Mesendoderm (in vitro differentiated cells): ENCODE results near the gene NRXN3.

Experiments
- DNase-seq: peaks from one replicate; pipeline ENCODE4 v3.0.0; 2013
- H2AK5ac ChIP-seq: 2 replicates; pipeline ENCODE4 v1.6.1; 2013; ENCODE audit warnings: low read length, inconsistent platforms
- H2BK120ac ChIP-seq: 2 replicates; pipeline ENCODE4 v1.6.1; 2013; ENCODE audit warnings: low read depth, mild to moderate bottlenecking, low read length, moderate library complexity, mixed read lengths
- H2BK15ac ChIP-seq: replicated peaks from 2 replicates; pipeline ENCODE4 v1.6.1; 2013; ENCODE audit warnings: low read depth, mild to moderate bottlenecking, moderate library complexity
- H2BK5ac ChIP-seq: 2 replicates; pipeline ENCODE4 v1.6.1; 2013; ENCODE audit warnings: low read length, inconsistent platforms
- H3K18ac ChIP-seq: 2 replicates; pipeline ENCODE4 v1.6.1; 2013; ENCODE audit warnings: mild to moderate bottlenecking, low read length, mixed read lengths
- H3K23ac ChIP-seq: one replicate; pipeline ENCODE4 v1.6.1; 2013; ENCODE audit warnings: low read length
- H3K27ac ChIP-seq: 2 replicates; pipeline ENCODE4 v1.5.1; 2013; ENCODE audit warnings: low read depth, mild to moderate bottlenecking, inconsistent platforms, low read length, moderate library complexity
- H3K27me3 ChIP-seq: 2 replicates; pipeline ENCODE4 v1.6.1; 2013; ENCODE audit warnings: low read length, control low read depth, mild to moderate bottlenecking, inconsistent platforms; ENCODE audit not compliant: insufficient read depth, poor library complexity
- H3K36me3 ChIP-seq: 2 replicates; pipeline ENCODE4 v1.6.1; 2013; ENCODE audit warnings: low read length, inconsistent platforms; ENCODE audit not compliant: control insufficient read depth, insufficient read depth
- H3K4ac ChIP-seq: one replicate; pipeline ENCODE4 v1.6.1; 2013; ENCODE audit warnings: low read depth, mild to moderate bottlenecking, low read length, moderate library complexity
- H3K4me1 ChIP-seq: 2 replicates; pipeline ENCODE4 v1.6.1; 2013; ENCODE audit warnings: low read depth, low read length, inconsistent platforms; ENCODE audit not compliant: control insufficient read depth
- H3K4me2 ChIP-seq: 2 replicates; pipeline ENCODE4 v1.6.1; 2013; ENCODE audit warnings: low read length
- H3K4me3 ChIP-seq: 2 replicates; pipeline ENCODE4 v1.5.1; 2013; ENCODE audit warnings: mild to moderate bottlenecking, low read length
- H3K56ac ChIP-seq: one replicate; pipeline ENCODE4 v1.6.1; 2013; ENCODE audit warnings: low read length
- H3K79me1 ChIP-seq: 2 replicates; pipeline ENCODE4 v1.6.1; 2013; ENCODE audit warnings: low read length, inconsistent platforms
- H3K79me2 ChIP-seq: 2 replicates; pipeline ENCODE4 v1.6.1; 2013; ENCODE audit warnings: mild to moderate bottlenecking, low read length; ENCODE audit not compliant: control insufficient read depth, insufficient read depth
- H3K9ac ChIP-seq: 2 replicates; pipeline ENCODE4 v1.6.1; 2013; ENCODE audit warnings: low read length, inconsistent platforms
- H4K5ac ChIP-seq: one replicate; pipeline ENCODE4 v1.6.1; 2013; ENCODE audit warnings: low read length
- H4K8ac ChIP-seq: one replicate; pipeline ENCODE4 v1.6.1; 2013; ENCODE audit warnings: low read depth, mild to moderate bottlenecking, control low read depth, low read length, moderate library complexity
- WGBS: extraction: QIAGEN DNeasy Blood & Tissue Kit; methylation state at CpG from one replicate; pipeline ENCODE4 v1.1.7; 2013; ENCODE audit warnings: low lambda C conversion rate, missing lambda C conversion rate; ENCODE audit not compliant: insufficient coverage; ENCODE audit errors: extremely low coverage; 5-methylcytosine and 5-hydroxymethylcytosine counted together

NRXN3 gene

GRCh38 chr14:78314484-78314883 is 144.3 kb downstream of the NRXN3 start:
- H4K8ac ChIP-seq = no peak overlapping the region
- H2BK5ac ChIP-seq = no peak overlapping the region
- H2BK120ac ChIP-seq = no peak overlapping the region
- DNase-seq = no peak
- H4K5ac ChIP-seq = no peak overlapping the region
- H3K23ac ChIP-seq = no peak overlapping the region
- no peak overlapping the region for H2AK5ac ChIP-seq
- no peak overlapping the region for H3K4me2 ChIP-seq
- WGBS = no CpG with 5 or more reads among the region's 4 CpGs
- H2BK15ac ChIP-seq = no peak overlapping the region
- H3K79me1 ChIP-seq = no peaks in the 10 kb centered on the region
- no peak overlapping the region for H3K27ac ChIP-seq
- H3K9ac ChIP-seq = no peak overlapping the region
- H3K79me2 ChIP-seq = no peaks in the 10 kb centered on the region
- no peak overlapping the region for H3K4ac ChIP-seq
- H3K56ac ChIP-seq = peak overlapping the region; percentile 44
- H3K4me3 ChIP-seq = no peak overlapping the region
- H3K36me3 ChIP-seq = no peaks in the 10 kb centered on the region
- H3K27me3 ChIP-seq = no peaks in the 10 kb centered on the region
- peaks cover 24% of the 10 kb centered on the region for H3K4me1 ChIP-seq
- peak overlapping the region; percentile 1 for H3K18ac ChIP-seq

- no peak overlapping the region for H3K4me2 ChIP-seq
- H2BK120ac ChIP-seq = no peak overlapping the region
- peak; percentile 67 for DNase-seq
- H3K27me3 ChIP-seq = no peaks in the 10 kb centered on the region
- no peak overlapping the region for H3K56ac ChIP-seq
- no CpG with 5 or more reads among the region's 1 CpG for WGBS
- no peak overlapping the region for H3K9ac ChIP-seq
- H3K4me3 ChIP-seq = no peak overlapping the region
- no peaks in the 10 kb centered on the region for H3K36me3 ChIP-seq
- peak overlapping the region; percentile 12 for H3K18ac ChIP-seq
- no peak overlapping the region for H4K5ac ChIP-seq
- H2BK5ac ChIP-seq = peak overlapping the region; percentile 81
- no peak overlapping the region for H4K8ac ChIP-seq
- no peak overlapping the region for H3K23ac ChIP-seq
- H3K79me2 ChIP-seq = no peaks in the 10 kb centered on the region
- H2BK15ac ChIP-seq = no peak overlapping the region
- no peak overlapping the region for H3K4ac ChIP-seq
- no peak overlapping the region for H3K27ac ChIP-seq
- no peak overlapping the region for H2AK5ac ChIP-seq
- H3K79me1 ChIP-seq = no peaks in the 10 kb centered on the region
- peaks cover 30% of the 10 kb centered on the region for H3K4me1 ChIP-seq
Observed at GRCh38 chr14:78316052-78316451, 145.9 kb downstream of the NRXN3 start.

- H3K27me3 ChIP-seq = no peaks in the 10 kb centered on the region
- no CpG with 5 or more reads among the region's 3 CpGs for WGBS
- H3K18ac ChIP-seq = peak overlapping the region; percentile 12
- H2BK15ac ChIP-seq = no peak overlapping the region
- H3K9ac ChIP-seq = no peak overlapping the region
- H2BK120ac ChIP-seq = peak overlapping the region; percentile 20
- no peaks in the 10 kb centered on the region for H3K79me1 ChIP-seq
- no peak overlapping the region for H4K8ac ChIP-seq
- H2AK5ac ChIP-seq = peak overlapping the region; percentile 96
- no peak overlapping the region for H3K4me2 ChIP-seq
- no peak for DNase-seq
- peak overlapping the region; percentile 72 for H3K27ac ChIP-seq
- H2BK5ac ChIP-seq = peak overlapping the region; percentile 81
- no peak overlapping the region for H3K23ac ChIP-seq
- no peaks in the 10 kb centered on the region for H3K36me3 ChIP-seq
- H3K4me1 ChIP-seq = peaks cover 30% of the 10 kb centered on the region
- H3K4ac ChIP-seq = peak overlapping the region; percentile 20
- H4K5ac ChIP-seq = no peak overlapping the region
- no peak overlapping the region for H3K4me3 ChIP-seq
- peak overlapping the region; percentile 62 for H3K56ac ChIP-seq
- H3K79me2 ChIP-seq = no peaks in the 10 kb centered on the region
Observed at GRCh38 chr14:78316786-78317185, 146.6 kb downstream of the NRXN3 start.

GRCh38 chr14:78319406-78319805 is 149.2 kb downstream of the NRXN3 start:
- Histone ChIP-seq H3K79me2 (no peaks in the 10 kb centered on the region), H3K27me3 (no peaks in the 10 kb centered on the region), H3K18ac (peak overlapping the region; percentile 64), H2BK15ac (no peak overlapping the region), H3K4me3 (no peak overlapping the region), H3K23ac (no peak overlapping the region), H3K79me1 (no peaks in the 10 kb centered on the region), H3K4me2 (no peak overlapping the region), H3K4me1 (peaks cover 26% of the 10 kb centered on the region), H2BK120ac (peak overlapping the region; percentile 65), H2BK5ac (peak overlapping the region; percentile 55), H3K56ac (peak overlapping the region; percentile 57), H3K9ac (no peak overlapping the region), H3K27ac (no peak overlapping the region), H3K36me3 (no peaks in the 10 kb centered on the region), H4K8ac (no peak overlapping the region), H3K4ac (no peak overlapping the region), H2AK5ac (no peak overlapping the region), H4K5ac (no peak overlapping the region)
- no CpG with 5 or more reads among the region's 2 CpGs for WGBS
- DNase-seq = no peak

- peak; percentile 68 for DNase-seq
- no peaks in the 10 kb centered on the region for H3K27me3 ChIP-seq
- no peak overlapping the region for H3K4me2 ChIP-seq
- H3K79me1 ChIP-seq = no peaks in the 10 kb centered on the region
- no peak overlapping the region for H4K5ac ChIP-seq
- H3K27ac ChIP-seq = peak overlapping the region; percentile 27
- peak overlapping the region; percentile 64 for H3K18ac ChIP-seq
- no peak overlapping the region for H2BK15ac ChIP-seq
- H2AK5ac ChIP-seq = no peak overlapping the region
- H2BK120ac ChIP-seq = no peak overlapping the region
- no peaks in the 10 kb centered on the region for H3K36me3 ChIP-seq
- no peak overlapping the region for H3K9ac ChIP-seq
- H2BK5ac ChIP-seq = peak overlapping the region; percentile 47
- no peak overlapping the region for H4K8ac ChIP-seq
- peak overlapping the region; percentile 39 for H3K56ac ChIP-seq
- H3K79me2 ChIP-seq = no peaks in the 10 kb centered on the region
- no peak overlapping the region for H3K23ac ChIP-seq
- H3K4me3 ChIP-seq = no peak overlapping the region
- no CpG with 5 or more reads among the region's 12 CpGs for WGBS
- H3K4ac ChIP-seq = no peak overlapping the region
- peaks cover 26% of the 10 kb centered on the region for H3K4me1 ChIP-seq
Observed at GRCh38 chr14:78319887-78320635, 149.9 kb downstream of the NRXN3 start.

GRCh38 chr14:78324353-78324752 is 154.2 kb downstream of the NRXN3 start:
- no peaks in the 10 kb centered on the region for H3K36me3 ChIP-seq
- no peak overlapping the region for H4K5ac ChIP-seq
- WGBS = no CpG with 5 or more reads among the region's 1 CpG

More at GRCh38 chr14:78324353-78324752, 154.2 kb downstream of the NRXN3 start:
- Histone ChIP-seq H3K27ac (no peak overlapping the region), H3K4me2 (no peak overlapping the region), H3K56ac (no peak overlapping the region), H3K27me3 (no peaks in the 10 kb centered on the region), H2BK15ac (no peak overlapping the region), H3K9ac (no peak overlapping the region), H3K18ac (no peak overlapping the region), H2BK5ac (no peak overlapping the region), H4K8ac (no peak overlapping the region), H2BK120ac (no peak overlapping the region), H3K4me1 (peaks cover 7% of the 10 kb centered on the region), H2AK5ac (no peak overlapping the region), H3K23ac (no peak overlapping the region), H3K79me2 (no peaks in the 10 kb centered on the region), H3K79me1 (no peaks in the 10 kb centered on the region), H3K4me3 (no peak overlapping the region), H3K4ac (no peak overlapping the region)
- DNase-seq = no peak
